ENCODE measurements around the gene IL6ST.

GRCh38 chr5:56004874-56005273, 10.1 kb upstream of the IL6ST start:
- no peak for TF ChIP-seq CTCF (IDR thresholded peaks at IDR 0.05; ENCODE audit: low read depth, low read length, poor library complexity, severe bottlenecking)
- no peak for TF ChIP-seq EZH2phosphoT487 (IDR thresholded peaks at IDR 0.05; ENCODE audit: borderline replicate concordance, low read length)

Data from DOHH2 (cell line).